Measurements from ENCODE around the gene TNFRSF19. TPM values are rescaled to one million over a fixed set of nuclear protein-coding genes. Genes with fewer than 3 reads are reported as not detected.

Gene TNFRSF19
- total and polyA plus RNA-seq, 10 of the 15 experiments (the other 5 are each of a cell fraction or from before 2014, with no cell fraction given) = 16.4 to 46.2 (median 35.4) TPM

GRCh38 chr13:23651887-23652286 lies 81.7 kb downstream of the TNFRSF19 start:
- 31% methylated on average over 2 of the region's 2 CpGs for WGBS (ENCODE audit: insufficient coverage, insufficient replicate concordance, low lambda C conversion rate, missing lambda C conversion rate)
- intact Hi-C loops (cut with micrococcal nuclease; ENCODE audit: unreplicated experiment) = no loop called here
- peaks cover 0 to 5% of the 10 kb centered on the region in 2 experiments; a peak in 1 of 4 replicates for H3K36me3 ChIP-seq (ENCODE audit: control insufficient read depth in 2 of 2, insufficient read depth in 2 of 2, low read length in 1 of 2)
- H3K27me3 ChIP-seq (replicated peaks in 1 of 2; ENCODE audit: control insufficient read depth in 2 of 2, insufficient read depth in 2 of 2, low read length in 1 of 2) = no peaks in the 10 kb centered on the region
- no peak overlapping the region for H3K4me3 ChIP-seq
- ChIA-PET POLR2A (no interaction called here), CTCF (no interaction called here), RAD21 (ENCODE audit: unreplicated experiment) (interaction anchor here (0.6 to 0.7 kb wide), 2 partner anchors 36 to 251 kb away, joined by 3 read pairs; no protein-coding TSS in a partner anchor), SMC1A (ENCODE audit: uncharacterized antibody, unreplicated experiment) (interaction anchor here (1.3 to 1.8 kb wide), 2 partner anchors 9 to 15 kb away, joined by 4 read pairs; no protein-coding TSS in a partner anchor)
- H3K9ac ChIP-seq (ENCODE audit: control insufficient read depth, insufficient read depth, low read length) = no peak overlapping the region
- BruUV-seq (replicated peaks) = no TSS peak
- ATAC-seq (no peak), DNase-seq (ENCODE audit: low read depth, low spot score) (no peak), FAIRE-seq (no peak)
- peaks cover 2% of the 10 kb centered on the region; the same call in 1 of the 3 replicates for H3K9me3 ChIP-seq (replicated peaks; ENCODE audit: control insufficient read depth, insufficient read depth, low read length)
- H3K27ac ChIP-seq (ENCODE audit: control insufficient read depth, insufficient read depth) = no peak overlapping the region
- no peaks in the 10 kb centered on the region for H4K20me1 ChIP-seq (ENCODE audit: control insufficient read depth, insufficient read depth)
- peaks cover 22% of the 10 kb centered on the region for H3K4me1 ChIP-seq (ENCODE audit: control insufficient read depth, insufficient read depth, low read length)
- no peak for TF ChIP-seq HDAC2 (IDR thresholded peaks at IDR 0.05)
- TF ChIP-seq RUNX3 (IDR thresholded peaks at IDR 0.05; ENCODE audit: low read length) = peak; percentile 42
- H3K4me2 ChIP-seq (ENCODE audit: control insufficient read depth, insufficient read depth) = no peak overlapping the region
- in situ Hi-C loops (cut with MboI) = no loop called here
- no peak overlapping the region for H2AFZ ChIP-seq (ENCODE audit: control insufficient read depth, low read depth, low read length)
- peaks cover 9% of the 10 kb centered on the region for H3K79me2 ChIP-seq (ENCODE audit: control insufficient read depth, insufficient read depth, low read length)

- H3K27me3 ChIP-seq (replicated peaks in 1 of 2; ENCODE audit: control insufficient read depth in 2 of 2, insufficient read depth in 2 of 2, low read length in 1 of 2) = no peaks in the 10 kb centered on the region
- H3K4me2 ChIP-seq (ENCODE audit: control insufficient read depth, insufficient read depth) = no peak overlapping the region
- no peak overlapping the region for H3K9ac ChIP-seq (ENCODE audit: control insufficient read depth, insufficient read depth, low read length)
- no peaks in the 10 kb centered on the region for H4K20me1 ChIP-seq (ENCODE audit: control insufficient read depth, insufficient read depth)
- no peak for ATAC-seq
- ChIA-PET POLR2A (no interaction called here), RAD21 (ENCODE audit: unreplicated experiment) (interaction anchor here (0.6 kb wide), 1 partner anchor 32 kb away, joined by 3 read pairs; no protein-coding TSS in a partner anchor), CTCF (no interaction called here), SMC1A (ENCODE audit: uncharacterized antibody, unreplicated experiment) (interaction anchor here (1.8 kb wide), 1 partner anchor 14 kb away, joined by 4 read pairs; no protein-coding TSS in a partner anchor)
- intact Hi-C loops (cut with micrococcal nuclease; ENCODE audit: unreplicated experiment) (no loop called here), in situ Hi-C loops (cut with MboI) (no loop called here)
- no peak for DNase-seq (ENCODE audit: low read depth, low spot score)
- H2AFZ ChIP-seq (ENCODE audit: control insufficient read depth, low read depth, low read length) = no peak overlapping the region
- H3K36me3 ChIP-seq (ENCODE audit: control insufficient read depth in 2 of 2, insufficient read depth in 2 of 2, low read length in 1 of 2) = peaks cover 0 to 5% of the 10 kb centered on the region in 2 experiments; a peak in 1 of 4 replicates
- peaks cover 9% of the 10 kb centered on the region for H3K79me2 ChIP-seq (ENCODE audit: control insufficient read depth, insufficient read depth, low read length)
- no peak for FAIRE-seq
- H3K4me3 ChIP-seq = no peak overlapping the region
- no TSS peak for BruUV-seq (replicated peaks)
- H3K9me3 ChIP-seq (replicated peaks; ENCODE audit: control insufficient read depth, insufficient read depth, low read length) = peaks cover 2% of the 10 kb centered on the region; the same call in 1 of the 3 replicates
- H3K4me1 ChIP-seq (ENCODE audit: control insufficient read depth, insufficient read depth, low read length) = peaks cover 23% of the 10 kb centered on the region
- no peak overlapping the region for H3K27ac ChIP-seq (ENCODE audit: control insufficient read depth, insufficient read depth)
- 41% methylated on average over 10 of the region's 10 CpGs for WGBS (ENCODE audit: insufficient coverage, insufficient replicate concordance, low lambda C conversion rate, missing lambda C conversion rate)
- TF ChIP-seq CEBPZ (IDR thresholded peaks at IDR 0.05; ENCODE audit: low read depth, low read length) (no peak), ZNF687 (IDR thresholded peaks at IDR 0.05) (no peak), BRCA1 (IDR thresholded peaks at IDR 0.05; ENCODE audit: low read depth, low read length) (no peak), FOXK2 (IDR thresholded peaks at IDR 0.05) (no peak), ZNF217 (IDR thresholded peaks at IDR 0.05) (no peak), RUNX3 (IDR thresholded peaks at IDR 0.05; ENCODE audit: low read length) (no peak)
Measured at GRCh38 chr13:23652909-23653726, 82.9 kb downstream of the TNFRSF19 start.

Measured in GM12878 (cell line).